HepG2 (cell line): ENCODE measurements around the gene NT5DC2. TPM values are rescaled to one million over a fixed set of nuclear protein-coding genes. Genes with fewer than 3 reads are reported as not detected.

Source experiments
- ATF1 ChIP-seq: IDR thresholded peaks from 2 replicates; pipeline ENCODE4 v1.6.1; 2016; ENCODE audit warnings: mild to moderate bottlenecking, control low read depth
- ATF2 ChIP-seq: sonication (generic); formaldehyde crosslinking; IDR thresholded peaks from 2 replicates; pipeline ENCODE4 v1.4.0; 2020; ENCODE audit warnings: missing genetic modification reagents
- BATF2 ChIP-seq: sonication (generic); formaldehyde crosslinking; IDR thresholded peaks from 2 replicates; pipeline ENCODE4 v1.8.0; 2022; ENCODE audit warnings: mild to moderate bottlenecking, missing genetic modification reagents, moderate library complexity
- BCL6 ChIP-seq: IDR thresholded peaks from 2 replicates; pipeline ENCODE4 v1.6.1; 2016; ENCODE audit warnings: missing genetic modification reagents, missing compliant biosample characterization
- BHLHE40 ChIP-seq: IDR thresholded peaks from 2 replicates; pipeline ENCODE4 v1.6.1; 2011; ENCODE audit warnings: low read length, improper control_type of control experiment
- DZIP1 ChIP-seq: sonication (generic); formaldehyde crosslinking; IDR thresholded peaks from 2 replicates; pipeline ENCODE4 v1.5.0; 2020; ENCODE audit warnings: mild to moderate bottlenecking, missing genetic modification reagents
- FOXC1 ChIP-seq: sonication (generic); formaldehyde crosslinking; IDR thresholded peaks from 2 replicates; pipeline ENCODE4 v1.8.0; 2022; ENCODE audit warnings: mild to moderate bottlenecking, missing genetic modification reagents, borderline replicate concordance
- GATAD2A ChIP-seq: IDR thresholded peaks from 2 replicates; pipeline ENCODE4 v1.6.1; 2016
- GFI1 ChIP-seq: sonication (generic); formaldehyde crosslinking; IDR thresholded peaks from 2 replicates; pipeline ENCODE4 v1.5.0; 2020; ENCODE audit warnings: missing genetic modification reagents, mild to moderate bottlenecking, borderline replicate concordance
- GZF1 ChIP-seq: sonication (generic); formaldehyde crosslinking; IDR thresholded peaks from 2 replicates; pipeline ENCODE4 v1.5.1; 2020; ENCODE audit warnings: mild to moderate bottlenecking, missing genetic modification reagents
- HOXD1 ChIP-seq: sonication (generic); formaldehyde crosslinking; IDR thresholded peaks from 2 replicates; pipeline ENCODE4 v1.5.0; 2020; ENCODE audit warnings: missing genetic modification reagents
- KDM4B ChIP-seq: sonication (generic); formaldehyde crosslinking; IDR thresholded peaks from 2 replicates; pipeline ENCODE4 v1.4.0; 2020; ENCODE audit warnings: missing genetic modification reagents
- MED1 ChIP-seq: sonication (generic); formaldehyde crosslinking; IDR thresholded peaks from 2 replicates; pipeline ENCODE4 v1.4.0; 2020; ENCODE audit warnings: missing genetic modification reagents
- MIXL1 ChIP-seq: IDR thresholded peaks from 2 replicates; pipeline ENCODE4 v1.6.1; 2016
- PHF5A ChIP-seq: IDR thresholded peaks from one replicate; pipeline ENCODE4 v1.6.1; 2018; ENCODE audit warnings: low read depth, missing genetic modification reagents; ENCODE audit not compliant: unreplicated experiment
- RFXANK ChIP-seq: IDR thresholded peaks from 2 replicates; pipeline ENCODE4 v1.6.1; 2016
- SYNCRIP ChIP-seq: fragments of 200-400 bp; formaldehyde crosslinking; IDR thresholded peaks from 2 replicates; pipeline ENCODE4 v1.6.1; 2018; ENCODE audit warnings: mild to moderate bottlenecking, low read depth, low read length; ENCODE audit not compliant: insufficient read depth
- TAF15 ChIP-seq: fragments of 200-400 bp; formaldehyde crosslinking; IDR thresholded peaks from one replicate; pipeline ENCODE4 v1.6.1; 2018; ENCODE audit warnings: mild to moderate bottlenecking, low read depth, low read length; ENCODE audit not compliant: poor library complexity, severe bottlenecking
- TMF1 ChIP-seq: sonication (generic); formaldehyde crosslinking; IDR thresholded peaks from 2 replicates; pipeline ENCODE4 v1.8.1; 2022; ENCODE audit warnings: low read depth, missing genetic modification reagents
- ZBTB20 ChIP-seq: sonication (generic); formaldehyde crosslinking; IDR thresholded peaks from 2 replicates; pipeline ENCODE4 v1.8.1; 2023; ENCODE audit warnings: missing genetic modification reagents, low read depth, mild to moderate bottlenecking, borderline replicate concordance
- ZFP90 ChIP-seq: sonication (generic); formaldehyde crosslinking; IDR thresholded peaks from 2 replicates; pipeline ENCODE4 v1.8.0; 2022; ENCODE audit warnings: missing genetic modification reagents, mild to moderate bottlenecking, inconsistent platforms, borderline replicate concordance
- ZNF225 ChIP-seq: sonication (generic); formaldehyde crosslinking; IDR thresholded peaks from 2 replicates; pipeline ENCODE4 v1.4.0; 2020; ENCODE audit warnings: mild to moderate bottlenecking, missing genetic modification reagents
- ZNF275 ChIP-seq: sonication (generic); formaldehyde crosslinking; IDR thresholded peaks from 2 replicates; pipeline ENCODE4 v1.8.0; 2022; ENCODE audit warnings: missing genetic modification reagents, mild to moderate bottlenecking, inconsistent platforms, borderline replicate concordance
- ZNF629 ChIP-seq: sonication (generic); formaldehyde crosslinking; conservative IDR thresholded peaks from 2 replicates; pipeline ENCODE4 v1.5.0; 2020; ENCODE audit warnings: missing genetic modification reagents
- ZNF879 ChIP-seq: sonication (generic); formaldehyde crosslinking; IDR thresholded peaks from 2 replicates; pipeline ENCODE4 v1.8.1; 2023; ENCODE audit warnings: missing genetic modification reagents
- polyA plus RNA-seq, 8 experiments: library from polyadenylated mRNA; depleted of rRNA in 3 of 8; stranded (reverse) in 7 of 8; unstranded in 1 of 8; fragments of >200 nt; fragmentation: Illumina TruSeq in 4 of 8; extraction: Trizol in 4 of 8; gene quantifications; 2 replicates each; pipeline versions ENCODE4 v1.2.1 to v1.2.3, GENCODE V29; 2011 to 2016; ENCODE audit warnings: low read depth in 4 of 8, missing spikeins in 1 of 8, mixed read lengths in 1 of 8; ENCODE audit not compliant: insufficient read depth in 1 of 8
- total RNA-seq, 5 experiments: library from RNA; depleted of rRNA; stranded (reverse); fragments of >200 nt; fragmentation: Illumina TruSeq; extraction: Trizol; gene quantifications; 2 replicates each; pipeline ENCODE4 v1.2.3, GENCODE V29; 2016; ENCODE audit warnings: low read depth in 1 of 5

Gene NT5DC2
- total and polyA plus RNA-seq, 2 of the 13 experiments (the other 11 are each of a cell fraction or from before 2014, with no cell fraction given) = 131 to 240 TPM

GRCh38 chr3:52536369-52537164, 2.9 kb upstream of the NT5DC2 start, which contains the start of gene UQCC5 (continued):
- TF ChIP-seq ZNF629 (CRISPR knock-in tag) = no peak
- TF ChIP-seq TMF1 = 0 out of 2 replicates have a peak, but pooled peaks have one; percentile 21
- no peak for TF ChIP-seq TAF15
- peak; percentile 91; the same call in 1 of the 2 replicates for TF ChIP-seq ZFP90 (CRISPR knock-in tag)
- peak; percentile 78 for TF ChIP-seq ZNF225
- TF ChIP-seq FOXC1 (CRISPR knock-in tag) = peak; percentile 31; the same call in 1 of the 2 replicates
- peak; percentile 77; the same call in 1 of the 2 replicates for TF ChIP-seq DZIP1 (CRISPR knock-in tag)
- peak; percentile 61; the same call in 1 of the 2 replicates for TF ChIP-seq ZNF879 (CRISPR knock-in tag)
- peak; percentile 69; the same call in 1 of the 2 replicates for TF ChIP-seq ZNF275 (CRISPR knock-in tag)
- peak; percentile 13 for TF ChIP-seq PHF5A (CRISPR knock-in tag)
- TF ChIP-seq BATF2 (CRISPR knock-in tag) = no peak
- TF ChIP-seq BCL6 (CRISPR knock-in tag) = no peak; the same call in 1 of the 2 replicates
- no peak for TF ChIP-seq RFXANK (CRISPR knock-in tag)
- peak; percentile 79 for TF ChIP-seq ATF2
- TF ChIP-seq KDM4B (CRISPR knock-in tag) = no peak
- TF ChIP-seq SYNCRIP = no peak
- TF ChIP-seq GZF1 (CRISPR knock-in tag) = peak; percentile 20; the same call in 1 of the 2 replicates
- TF ChIP-seq ATF1 (CRISPR knock-in tag) = no peak
- TF ChIP-seq ZBTB20 = no peak; the same call in 1 of the 2 replicates
- 0 out of 2 replicates have a peak, but pooled peaks have one; percentile 43 for TF ChIP-seq GFI1 (CRISPR knock-in tag)
- TF ChIP-seq MIXL1 (CRISPR knock-in tag) = peak; percentile 30; the same call in 1 of the 2 replicates
- TF ChIP-seq GATAD2A (CRISPR knock-in tag) = no peak
- TF ChIP-seq HOXD1 (CRISPR knock-in tag) = peak; percentile 46; the same call in 1 of the 2 replicates
- peak; percentile 79 for TF ChIP-seq MED1 (CRISPR knock-in tag)
- peak; percentile 80 for TF ChIP-seq BHLHE40
